Tibial nerve (tissue), 4 donors: Measurements from ENCODE around the gene TLE7.

Experiments used
- EP300 ChIP-seq, 2 donors: sonication (generic); formaldehyde crosslinking; IDR thresholded peaks; one replicate each; pipeline ENCODE4 v1.6.1; 2017; ENCODE audit warnings: antibody characterized with exemption in 2 of 2, mild to moderate bottlenecking in 1 of 2
- POLR2A ChIP-seq, 2 donors: fragments of 450-650 bp; IDR thresholded peaks; one replicate each; pipeline ENCODE4 v1.6.1; 2017; ENCODE audit warnings: antibody characterized with exemption in 2 of 2, mild to moderate bottlenecking in 2 of 2, moderate library complexity in 2 of 2
- TF ChIP-seq, protein P1 (sequence below), 5 experiments: fragments of 200-600 bp in 3 of 5; fragments of 450-650 bp in 2 of 5; sonication (generic) in 3 of 5; IDR thresholded peaks; one replicate each; pipeline ENCODE4 v1.5.1; 2016 to 2019; ENCODE audit warnings: antibody characterized with exemption in 5 of 5, mild to moderate bottlenecking in 3 of 5, moderate library complexity in 2 of 5

GRCh38 chr16:71423016-71423415 is 18.8 kb downstream of the TLE7 start:
- TF ChIP-seq, protein P1, sequence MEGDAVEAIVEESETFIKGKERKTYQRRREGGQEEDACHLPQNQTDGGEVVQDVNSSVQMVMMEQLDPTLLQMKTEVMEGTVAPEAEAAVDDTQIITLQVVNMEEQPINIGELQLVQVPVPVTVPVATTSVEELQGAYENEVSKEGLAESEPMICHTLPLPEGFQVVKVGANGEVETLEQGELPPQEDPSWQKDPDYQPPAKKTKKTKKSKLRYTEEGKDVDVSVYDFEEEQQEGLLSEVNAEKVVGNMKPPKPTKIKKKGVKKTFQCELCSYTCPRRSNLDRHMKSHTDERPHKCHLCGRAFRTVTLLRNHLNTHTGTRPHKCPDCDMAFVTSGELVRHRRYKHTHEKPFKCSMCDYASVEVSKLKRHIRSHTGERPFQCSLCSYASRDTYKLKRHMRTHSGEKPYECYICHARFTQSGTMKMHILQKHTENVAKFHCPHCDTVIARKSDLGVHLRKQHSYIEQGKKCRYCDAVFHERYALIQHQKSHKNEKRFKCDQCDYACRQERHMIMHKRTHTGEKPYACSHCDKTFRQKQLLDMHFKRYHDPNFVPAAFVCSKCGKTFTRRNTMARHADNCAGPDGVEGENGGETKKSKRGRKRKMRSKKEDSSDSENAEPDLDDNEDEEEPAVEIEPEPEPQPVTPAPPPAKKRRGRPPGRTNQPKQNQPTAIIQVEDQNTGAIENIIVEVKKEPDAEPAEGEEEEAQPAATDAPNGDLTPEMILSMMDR (IDR thresholded peaks at IDR 0.05), result no peak
- TF ChIP-seq EP300 (IDR thresholded peaks at IDR 0.05) (no peak), POLR2A (IDR thresholded peaks at IDR 0.05) (no peak)
